SH-SY5Y (cell line): ENCODE measurements around the gene ATP8A2.

Source experiments
- GATA2 ChIP-seq: IDR thresholded peaks from 2 replicates; pipeline ENCODE4 v1.6.1; 2011; ENCODE audit warnings: mild to moderate bottlenecking, low read depth, low read length
- GATA3 ChIP-seq: IDR thresholded peaks from 2 replicates; pipeline ENCODE4 v1.6.1; 2011; ENCODE audit warnings: low read depth, mild to moderate bottlenecking, low read length, moderate library complexity

DNA sequence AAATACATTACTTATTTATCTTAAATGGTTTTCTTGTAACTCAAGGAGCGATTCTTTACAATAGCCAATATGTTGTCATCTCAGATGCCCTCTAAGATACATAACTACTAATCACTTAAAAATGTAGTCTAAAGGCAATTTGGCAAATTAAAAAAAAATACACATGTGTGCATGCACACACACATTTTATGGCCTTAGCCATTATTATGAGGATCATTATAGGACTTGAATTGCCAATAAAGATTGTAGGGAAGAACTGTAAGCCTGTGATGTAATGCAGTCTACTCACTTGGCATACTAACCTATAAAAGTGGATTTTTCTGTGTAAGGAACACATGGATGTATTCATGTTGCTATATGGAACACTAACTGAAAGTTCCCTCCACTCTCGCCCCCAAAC lies 405.7 kb downstream of the ATP8A2 start:
- no peak for TF ChIP-seq GATA2
- TF ChIP-seq GATA3 = no peak
